Caco-2 (cell line): ENCODE measurements around the gene RYR2. TPM values are rescaled to one million over a fixed set of nuclear protein-coding genes. Genes with fewer than 3 reads are reported as not detected.

Experiments
- BruUV-seq: library from RNA; stranded (reverse); fragments of 400-500 nt; replicated peaks from 2 replicates; lab custom pipeline; 2021; lab: Mats Ljungman, UMichigan
- CTCF ChIA-PET: fragments of 300-600 bp; sonication (Branson Sonifier 250); formaldehyde crosslinking; loops from one replicate; lab custom pipeline; 2022; ENCODE audit warnings: antibody characterized with exemption; lab: Charles Lee
- POLR2A ChIA-PET: fragments of 300-600 bp; sonication (Branson Sonifier 250); formaldehyde crosslinking; loops from one replicate; lab custom pipeline; 2022; ENCODE audit warnings: antibody characterized with exemption; lab: Charles Lee
- DNase-seq, 2 experiments: peaks; one replicate each; pipeline versions ENCODE4 v3.0.0 to v3.0.0-alpha.2; 2020 to 2022
- H3K27me3 ChIP-seq: replicated peaks from 2 replicates; pipeline ENCODE4 v1.6.0; 2011; ENCODE audit warnings: low read length; ENCODE audit not compliant: control insufficient read depth, insufficient read depth
- H3K36me3 ChIP-seq: 2 replicates; pipeline ENCODE4 v1.5.1; 2011; ENCODE audit warnings: low read length; ENCODE audit not compliant: control insufficient read depth, insufficient read depth
- H3K4me1 ChIP-seq: fragments of 250-450 bp; sonication (Bioruptor Pico); 2 replicates; pipeline ENCODE4 v1.5.1; 2020; ENCODE audit warnings: mild to moderate bottlenecking
- H3K4me3 ChIP-seq: 2 replicates; pipeline ENCODE4 v1.5.1; 2011; ENCODE audit warnings: low read depth, mild to moderate bottlenecking, control low read depth, low read length
- H3K9me3 ChIP-seq: fragments of 250-450 bp; sonication (Bioruptor Pico); 2 replicates; pipeline ENCODE4 v1.5.1; 2020; ENCODE audit warnings: mild to moderate bottlenecking, moderate library complexity
- H3K27ac Mint-ChIP-seq: one replicate; pipeline ENCODE4 v1.8.0; 2022; ENCODE audit warnings: mixed read lengths; ENCODE audit not compliant: unreplicated experiment
- H3K27me3 Mint-ChIP-seq: one replicate; pipeline ENCODE4 v1.8.0; 2022; ENCODE audit warnings: mixed read lengths; ENCODE audit not compliant: insufficient read depth, unreplicated experiment
- H3K36me3 Mint-ChIP-seq: one replicate; pipeline ENCODE4 v1.8.0; 2022; ENCODE audit warnings: mild to moderate bottlenecking, mixed read lengths; ENCODE audit not compliant: insufficient read depth, unreplicated experiment
- H3K4me1 Mint-ChIP-seq: one replicate; pipeline ENCODE4 v1.8.0; 2022; ENCODE audit warnings: low read depth, mixed read lengths; ENCODE audit not compliant: unreplicated experiment
- H3K4me3 Mint-ChIP-seq: one replicate; pipeline ENCODE4 v1.8.0; 2022; ENCODE audit warnings: mild to moderate bottlenecking, moderate library complexity, mixed read lengths; ENCODE audit not compliant: unreplicated experiment
- H3K9me3 Mint-ChIP-seq: one replicate; pipeline ENCODE4 v1.8.0; 2022; ENCODE audit warnings: mixed read lengths; ENCODE audit not compliant: unreplicated experiment
- intact Hi-C: fragments of 100-400 bp; cut with micrococcal nuclease; formaldehyde crosslinking; loops from one replicate; pipeline ENCODE4 v1.10.0; 2022; ENCODE audit not compliant: unreplicated experiment
- total RNA-seq: library from RNA; stranded (reverse); gene quantifications from 2 replicates; pipeline ENCODE4 v1.2.3, GENCODE V29; 2022
- TF ChIP-seq, protein P1 (sequence below), 2 experiments: fragments of 200-600 bp in 1 of 2; IDR thresholded peaks; 1 replicate in 1 of 2; 2 replicates in 1 of 2; pipeline versions ENCODE4 v1.5.1 to v1.8.0; 2011 to 2022; ENCODE audit warnings: antibody characterized with exemption in 1 of 2, control low read depth in 1 of 2, inconsistent platforms in 1 of 2, low read depth in 1 of 2, low read length in 1 of 2, mild to moderate bottlenecking in 1 of 2, moderate library complexity in 1 of 2; ENCODE audit not compliant: insufficient read depth in 1 of 2, severe bottlenecking in 1 of 2, unreplicated experiment in 1 of 2

RYR2 gene
- total RNA-seq, 1 experiment from 2014 or later = 3.4 TPM

DNA sequence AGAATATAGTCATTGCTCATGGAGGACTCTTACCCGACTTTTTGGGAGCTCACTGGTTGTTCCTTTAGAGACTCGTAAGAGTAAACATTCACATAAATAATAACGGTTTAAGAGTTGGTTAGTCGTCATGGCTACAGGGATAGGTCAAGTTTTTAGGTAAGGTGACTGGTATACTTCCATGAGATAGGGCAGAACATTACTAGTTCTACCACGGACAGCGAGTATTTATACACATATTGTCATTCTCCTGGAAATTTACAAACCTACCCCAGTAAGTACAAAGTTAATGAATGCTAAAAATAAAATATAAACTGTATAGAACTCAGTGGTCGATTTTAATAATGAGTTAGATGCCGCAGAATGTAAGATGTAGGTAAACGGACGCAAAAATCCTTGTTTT, 1.2 kb upstream of the RYR2 start:
- TF ChIP-seq, protein P1, sequence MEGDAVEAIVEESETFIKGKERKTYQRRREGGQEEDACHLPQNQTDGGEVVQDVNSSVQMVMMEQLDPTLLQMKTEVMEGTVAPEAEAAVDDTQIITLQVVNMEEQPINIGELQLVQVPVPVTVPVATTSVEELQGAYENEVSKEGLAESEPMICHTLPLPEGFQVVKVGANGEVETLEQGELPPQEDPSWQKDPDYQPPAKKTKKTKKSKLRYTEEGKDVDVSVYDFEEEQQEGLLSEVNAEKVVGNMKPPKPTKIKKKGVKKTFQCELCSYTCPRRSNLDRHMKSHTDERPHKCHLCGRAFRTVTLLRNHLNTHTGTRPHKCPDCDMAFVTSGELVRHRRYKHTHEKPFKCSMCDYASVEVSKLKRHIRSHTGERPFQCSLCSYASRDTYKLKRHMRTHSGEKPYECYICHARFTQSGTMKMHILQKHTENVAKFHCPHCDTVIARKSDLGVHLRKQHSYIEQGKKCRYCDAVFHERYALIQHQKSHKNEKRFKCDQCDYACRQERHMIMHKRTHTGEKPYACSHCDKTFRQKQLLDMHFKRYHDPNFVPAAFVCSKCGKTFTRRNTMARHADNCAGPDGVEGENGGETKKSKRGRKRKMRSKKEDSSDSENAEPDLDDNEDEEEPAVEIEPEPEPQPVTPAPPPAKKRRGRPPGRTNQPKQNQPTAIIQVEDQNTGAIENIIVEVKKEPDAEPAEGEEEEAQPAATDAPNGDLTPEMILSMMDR (IDR thresholded peaks at IDR 0.05; ENCODE audit: insufficient read depth in 1 of 2, low read depth in 1 of 2, low read length in 1 of 2, severe bottlenecking in 1 of 2, unreplicated experiment in 1 of 2) = no peak
- no peak for DNase-seq
- no peaks in the 10 kb centered on the region for H3K27me3 ChIP-seq
- H3K4me3 ChIP-seq = no peak overlapping the region
- H3K36me3 ChIP-seq = no peaks in the 10 kb centered on the region
- Mint-ChIP-seq H3K9me3 (no peaks in the 10 kb centered on the region), H3K27me3 (peaks cover 4% of the 10 kb centered on the region), H3K4me1 (no peaks in the 10 kb centered on the region), H3K36me3 (no peaks in the 10 kb centered on the region), H3K4me3 (no peak overlapping the region), H3K27ac (no peak overlapping the region)
- POLR2A ChIA-PET = no interaction called here
- no peaks in the 10 kb centered on the region for H3K4me1 ChIP-seq
- no TSS peak for BruUV-seq
- intact Hi-C loops = no loop called here
- CTCF ChIA-PET = no interaction called here
- no peaks in the 10 kb centered on the region for H3K9me3 ChIP-seq

DNA sequence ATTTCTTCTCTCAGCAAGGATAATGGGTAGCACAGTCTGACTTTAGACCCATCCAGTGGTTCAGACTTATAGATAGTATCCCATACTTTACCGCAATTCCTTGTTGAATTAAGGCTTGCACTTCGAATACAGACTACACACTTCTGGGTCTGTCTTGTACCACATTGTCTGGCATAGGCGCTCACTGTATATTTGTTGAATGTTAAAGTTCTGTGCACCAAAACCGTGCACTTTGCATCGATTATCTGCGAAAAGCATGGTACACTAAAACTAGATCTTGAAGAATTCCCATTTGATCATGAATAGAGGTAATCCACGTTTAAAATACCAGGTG, 556 bp upstream of the RYR2 start:
- DNase-seq = no peak
- Mint-ChIP-seq H3K9me3 (no peaks in the 10 kb centered on the region), H3K27ac (no peak overlapping the region), H3K4me3 (no peak overlapping the region), H3K27me3 (peaks cover 4% of the 10 kb centered on the region), H3K4me1 (no peaks in the 10 kb centered on the region), H3K36me3 (no peaks in the 10 kb centered on the region)
- no peak overlapping the region for H3K4me3 ChIP-seq
- no peaks in the 10 kb centered on the region for H3K9me3 ChIP-seq
- intact Hi-C loops = no loop called here
- no peaks in the 10 kb centered on the region for H3K36me3 ChIP-seq
- no peaks in the 10 kb centered on the region for H3K27me3 ChIP-seq
- no peaks in the 10 kb centered on the region for H3K4me1 ChIP-seq
- TF ChIP-seq, protein P1 (IDR thresholded peaks at IDR 0.05; ENCODE audit: insufficient read depth in 1 of 2, low read depth in 1 of 2, low read length in 1 of 2, severe bottlenecking in 1 of 2, unreplicated experiment in 1 of 2) = no peak
- ChIA-PET POLR2A (interaction anchor here (0.5 kb wide), 1 partner anchor 32 kb away, joined by 4 read pairs; no protein-coding TSS in a partner anchor), CTCF (no interaction called here)
- BruUV-seq = no TSS peak

DNA sequence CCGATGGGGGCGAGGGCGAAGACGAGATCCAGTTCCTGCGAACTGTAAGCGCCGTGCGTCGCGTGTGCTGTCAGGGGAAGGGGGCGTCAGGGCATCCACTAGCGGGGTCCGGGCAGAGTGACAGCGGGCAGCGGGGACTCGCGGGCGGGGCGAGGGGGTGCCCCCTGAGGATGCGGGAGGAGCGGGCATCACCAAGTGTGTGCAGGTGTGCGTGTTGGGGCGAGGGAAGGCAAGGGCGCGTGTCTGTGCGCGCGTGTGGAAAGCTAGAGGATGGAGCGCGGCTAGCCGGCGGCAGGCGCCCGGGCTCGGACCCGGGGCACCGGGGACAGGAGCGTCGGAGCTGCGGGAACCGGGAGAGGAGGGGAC, 525 bp downstream of the RYR2 start:
- H3K4me1 Mint-ChIP-seq = no peaks in the 10 kb centered on the region
- Histone ChIP-seq H3K36me3 (no peaks in the 10 kb centered on the region), H3K4me3 (no peak overlapping the region), H3K4me1 (no peaks in the 10 kb centered on the region), H3K9me3 (no peaks in the 10 kb centered on the region), H3K27me3 (no peaks in the 10 kb centered on the region)
- no peak for DNase-seq
- H3K27ac Mint-ChIP-seq = no peak overlapping the region
- no peak overlapping the region for H3K4me3 Mint-ChIP-seq
- intact Hi-C loops = no loop called here
- CTCF ChIA-PET = no interaction called here
- TF ChIP-seq, protein P1 (IDR thresholded peaks at IDR 0.05; ENCODE audit: insufficient read depth in 1 of 2, low read depth in 1 of 2, low read length in 1 of 2, severe bottlenecking in 1 of 2, unreplicated experiment in 1 of 2) = no peak
- peaks cover 4% of the 10 kb centered on the region for H3K27me3 Mint-ChIP-seq
- H3K9me3 Mint-ChIP-seq = no peaks in the 10 kb centered on the region
- POLR2A ChIA-PET = no interaction called here
- no peaks in the 10 kb centered on the region for H3K36me3 Mint-ChIP-seq
- BruUV-seq = no TSS peak
